NT2/D1 (cell line): ENCODE measurements around the gene FANCF.

Experiments
- DNase-seq: peaks from one replicate; pipeline ENCODE4 v3.0.0-alpha.2; 2011; ENCODE audit warnings: low read depth, low spot score
- H3K27me3 ChIP-seq: 2 replicates; pipeline ENCODE4 v1.6.0; 2011; ENCODE audit warnings: mild to moderate bottlenecking; ENCODE audit not compliant: insufficient read length, insufficient read depth
- H3K36me3 ChIP-seq: 2 replicates; pipeline ENCODE4 v1.6.1; 2011; ENCODE audit warnings: mild to moderate bottlenecking, low read length, mixed read lengths; ENCODE audit not compliant: insufficient read depth, insufficient read length
- H3K4me1 ChIP-seq: 2 replicates; pipeline ENCODE4 v1.5.1; 2011; ENCODE audit not compliant: insufficient read depth, insufficient read length
- H3K4me3 ChIP-seq: 2 replicates; pipeline ENCODE4 v1.5.1; 2011; ENCODE audit warnings: low read depth; ENCODE audit not compliant: insufficient read length
- H3K9ac ChIP-seq: 2 replicates; pipeline ENCODE4 v1.6.0; 2011; ENCODE audit warnings: low read depth; ENCODE audit not compliant: insufficient read length
- H3K9me3 ChIP-seq: 2 replicates; pipeline ENCODE4 v1.5.1; 2011; ENCODE audit warnings: mild to moderate bottlenecking, low read length; ENCODE audit not compliant: insufficient read depth
- SUZ12 ChIP-seq: IDR thresholded peaks from 2 replicates; pipeline ENCODE4 v1.6.1; 2011; ENCODE audit not compliant: insufficient read length, insufficient read depth; ENCODE audit errors: extremely low read depth
- YY1 ChIP-seq: IDR thresholded peaks from 2 replicates; pipeline ENCODE4 v1.6.1; 2011; ENCODE audit not compliant: insufficient read length, insufficient read depth
- ZNF274 ChIP-seq: IDR thresholded peaks from 2 replicates; pipeline ENCODE4 v1.6.1; 2011; ENCODE audit warnings: mild to moderate bottlenecking, low read depth, low read length

Gene FANCF

DNA sequence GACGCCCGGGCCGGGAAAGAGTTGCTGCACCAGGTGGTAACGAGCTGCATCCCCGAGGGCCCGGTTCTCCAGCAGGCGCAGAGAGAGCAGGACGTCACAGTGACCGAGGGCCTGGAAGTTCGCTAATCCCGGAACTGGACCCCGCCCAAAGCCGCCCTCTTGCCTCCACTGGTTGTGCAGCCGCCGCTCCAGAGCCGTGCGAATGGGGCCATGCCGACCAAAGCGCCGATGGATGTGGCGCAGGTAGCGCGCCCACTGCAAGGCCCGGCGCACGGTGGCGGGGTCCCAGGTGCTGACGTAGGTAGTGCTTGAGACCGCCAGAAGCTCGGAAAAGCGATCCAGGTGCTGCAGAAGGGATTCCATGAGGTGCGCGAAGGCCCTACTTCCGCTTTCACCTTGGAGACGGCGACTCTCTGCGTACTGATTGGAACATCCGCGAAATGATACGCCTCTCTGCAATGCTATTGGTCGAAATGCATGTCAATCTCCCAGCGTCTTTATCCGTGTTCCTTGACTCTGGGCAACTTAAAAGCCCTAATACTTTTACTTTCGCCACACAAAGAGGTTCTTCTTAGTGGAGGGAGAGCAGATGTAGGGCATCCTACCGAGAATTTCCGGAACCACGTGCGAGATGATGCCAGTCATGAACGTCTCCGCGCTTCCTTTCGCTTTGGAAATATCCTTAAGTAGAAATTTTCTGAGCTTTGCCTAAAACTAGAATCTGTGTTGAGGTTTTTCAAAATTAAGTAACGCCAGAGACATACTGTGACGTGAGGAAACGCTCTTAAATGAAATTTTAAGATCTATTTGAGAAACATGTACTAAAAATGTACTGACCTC lies at the start of gene FANCF:
Gene FANCF, minus strand, starts transcription at position 376 of the 840 bp plus-strand sequence. Its CDS starts 13 bp downstream, at position 363.
- TF ChIP-seq SUZ12 (no peak), YY1 (no peak), ZNF274 (no peak)
- Histone ChIP-seq H3K9me3 (no peaks in the 10 kb centered on the region), H3K9ac (peak within 1 kb of the TSS; percentile 90), H3K36me3 (no peaks in the 10 kb centered on the region), H3K27me3 (no peaks in the 10 kb centered on the region), H3K4me1 (no peaks in the 10 kb centered on the region), H3K4me3 (peak within 1 kb of the TSS; percentile 83)
- peak; percentile 88 for DNase-seq

DNA sequence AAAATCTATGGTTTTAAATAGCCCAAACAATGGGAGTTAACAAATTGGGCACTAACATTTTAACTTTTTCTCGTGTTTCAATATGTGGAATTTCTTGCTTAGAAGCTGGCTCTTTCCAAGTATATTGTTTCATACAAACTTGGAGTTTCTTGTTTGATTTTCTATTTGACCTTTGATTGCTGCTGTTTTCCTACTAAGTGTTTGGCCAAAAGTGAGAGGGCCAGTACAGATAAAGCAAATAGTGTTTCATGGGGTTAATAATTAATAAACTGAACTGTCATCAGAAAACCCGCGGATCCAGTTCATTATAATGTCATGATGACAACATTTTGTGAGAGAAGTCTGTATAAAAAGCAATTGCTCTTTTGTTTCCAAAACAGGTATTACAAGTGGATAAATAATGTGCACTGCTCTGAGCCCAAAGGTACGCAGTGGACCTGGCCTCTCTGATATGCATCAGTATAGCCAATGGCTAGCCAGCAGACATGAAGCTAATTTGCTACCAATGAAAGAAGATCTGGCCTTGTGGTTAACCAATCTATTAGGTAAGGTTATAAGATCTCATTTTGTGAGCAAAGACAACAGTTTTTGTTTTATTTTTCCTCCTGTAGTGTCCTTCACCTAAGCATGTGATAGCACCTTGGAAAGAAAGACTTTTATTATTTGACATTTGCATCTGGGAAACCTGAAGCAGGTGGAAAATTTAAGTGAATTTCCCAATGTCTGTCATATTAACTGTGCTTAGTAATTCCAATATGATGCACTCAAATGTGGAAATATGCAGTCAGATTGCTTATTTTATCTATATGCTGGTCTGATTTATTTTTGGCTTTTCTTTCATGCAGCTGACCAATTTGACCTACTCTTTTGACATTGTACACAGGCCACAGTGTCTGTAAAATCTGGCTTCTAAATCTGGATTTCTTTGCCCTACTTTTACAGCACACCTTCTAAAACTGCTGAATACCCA lies 49.1 kb upstream of the FANCF start:
- no peaks in the 10 kb centered on the region for H3K9me3 ChIP-seq
- H3K4me1 ChIP-seq, result no peaks in the 10 kb centered on the region
- no peaks in the 10 kb centered on the region for H3K36me3 ChIP-seq
- no peak overlapping the region for H3K9ac ChIP-seq
- TF ChIP-seq ZNF274 (no peak), YY1 (no peak), SUZ12 (no peak)
- no peak overlapping the region for H3K4me3 ChIP-seq
- no peak for DNase-seq
- H3K27me3 ChIP-seq, result no peaks in the 10 kb centered on the region

- Histone ChIP-seq H3K4me1 (no peaks in the 10 kb centered on the region), H3K4me3 (no peak overlapping the region), H3K9me3 (no peaks in the 10 kb centered on the region), H3K36me3 (no peaks in the 10 kb centered on the region), H3K9ac (no peak overlapping the region), H3K27me3 (no peaks in the 10 kb centered on the region)
- TF ChIP-seq ZNF274 (no peak), YY1 (no peak), SUZ12 (no peak)
- DNase-seq, result no peak
Measured at GRCh38 chr11:22671751-22672150, 46.1 kb upstream of the FANCF start.

GRCh38 chr11:22670830-22671229 lies 45.2 kb upstream of the FANCF start:
- no peaks in the 10 kb centered on the region for H3K36me3 ChIP-seq
- no peak overlapping the region for H3K9ac ChIP-seq
- no peaks in the 10 kb centered on the region for H3K27me3 ChIP-seq
- no peak for DNase-seq
- H3K4me3 ChIP-seq, result no peak overlapping the region
- no peaks in the 10 kb centered on the region for H3K4me1 ChIP-seq
- no peaks in the 10 kb centered on the region for H3K9me3 ChIP-seq
- TF ChIP-seq ZNF274, result no peak
- no peak for TF ChIP-seq SUZ12
- no peak for TF ChIP-seq YY1

DNA sequence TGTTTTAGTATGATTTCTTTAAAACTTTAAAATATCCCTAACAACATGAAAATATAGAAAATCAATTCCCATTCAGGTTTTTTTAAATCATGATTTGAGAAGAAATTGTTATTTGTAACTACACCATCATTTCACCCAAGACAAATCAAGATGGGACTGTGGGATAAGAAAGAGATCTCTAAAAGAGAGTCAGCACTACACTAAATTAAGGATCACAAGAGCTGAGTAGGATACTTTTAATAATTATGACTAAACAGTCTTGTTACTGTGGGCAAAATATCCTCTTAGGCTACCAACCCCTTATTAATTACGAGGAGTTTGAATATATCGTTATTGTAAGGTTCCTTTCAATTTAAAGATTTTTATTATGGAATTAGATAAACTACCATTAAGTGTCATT lies 43.7 kb upstream of the FANCF start:
- Histone ChIP-seq H3K27me3 (no peaks in the 10 kb centered on the region), H3K9me3 (no peaks in the 10 kb centered on the region), H3K4me1 (no peaks in the 10 kb centered on the region), H3K9ac (no peak overlapping the region), H3K36me3 (no peaks in the 10 kb centered on the region), H3K4me3 (no peak overlapping the region)
- no peak for DNase-seq
- no peak for TF ChIP-seq SUZ12
- no peak for TF ChIP-seq ZNF274
- no peak for TF ChIP-seq YY1

DNA sequence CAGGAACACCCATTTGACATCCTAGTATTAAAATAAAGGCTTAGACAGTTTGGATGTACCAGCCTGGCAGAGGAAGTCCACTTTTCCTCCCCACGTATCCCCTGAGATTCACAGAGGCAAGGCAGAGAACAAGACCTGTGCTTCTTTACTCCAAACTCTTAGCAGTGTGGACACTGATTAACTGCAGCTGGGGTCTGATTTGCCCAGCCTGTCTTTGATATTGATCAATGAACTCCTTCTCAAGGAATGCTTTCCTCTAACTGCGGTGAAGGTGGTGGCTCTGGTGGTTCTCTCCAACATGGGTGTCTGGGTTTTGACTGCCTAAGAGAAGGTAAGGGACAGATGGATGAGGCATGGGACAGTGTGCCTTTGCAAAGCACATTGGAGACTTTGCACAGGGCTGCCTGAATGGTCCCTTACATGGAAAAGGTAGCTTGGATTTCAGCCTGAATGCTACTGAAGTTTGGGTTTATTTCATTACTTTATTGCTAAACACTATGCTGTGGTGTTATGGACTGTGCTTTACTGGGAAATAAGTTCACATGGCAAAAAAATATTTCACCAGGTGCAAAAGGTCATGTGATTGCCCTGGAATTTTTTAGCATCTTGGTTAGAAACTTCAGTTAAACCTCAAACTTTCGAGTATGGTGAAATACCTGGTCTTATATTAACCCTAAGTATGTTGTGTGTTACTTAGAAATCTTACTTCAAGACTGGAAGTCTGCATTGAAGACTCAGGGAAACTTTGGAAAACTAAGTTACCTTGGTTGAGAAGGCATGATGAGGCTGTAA lies 42.6 kb upstream of the FANCF start:
- H3K27me3 ChIP-seq, result no peaks in the 10 kb centered on the region
- no peak overlapping the region for H3K9ac ChIP-seq
- H3K4me1 ChIP-seq, result no peaks in the 10 kb centered on the region
- no peak overlapping the region for H3K4me3 ChIP-seq
- DNase-seq, result no peak
- TF ChIP-seq ZNF274 (no peak), SUZ12 (no peak), YY1 (no peak)
- H3K9me3 ChIP-seq, result no peaks in the 10 kb centered on the region
- H3K36me3 ChIP-seq, result no peaks in the 10 kb centered on the region
